Psoas muscle (tissue), 8 donors: ENCODE results near the gene TNNI3K. TPM values are rescaled to one million over a fixed set of nuclear protein-coding genes. Genes with fewer than 3 reads are reported as not detected.

Source experiments
- ATAC-seq, 4 donors: fragments of 200-7000 bp; cut with Tn5 transposase; one replicate each; pipeline ENCODE4 v1.9.1; 2020; ENCODE audit warnings: moderate library complexity in 3 of 4, mild to moderate bottlenecking in 2 of 4
- DNase-seq, 2 donors: peaks; one replicate each; pipeline ENCODE4 v3.0.0-alpha.2; 2020
- H3K27ac ChIP-seq: fragments of 200-600 bp; one replicate; pipeline ENCODE4 v1.8.0; 2022
- H3K27me3 ChIP-seq, 3 donors: fragments of 200-600 bp in 1 of 3; one replicate each; pipeline versions ENCODE4 v1.6.1 to v1.8.0; 2013 to 2022; ENCODE audit warnings: low read length in 2 of 3, mild to moderate bottlenecking in 2 of 3, moderate library complexity in 1 of 3; ENCODE audit not compliant: insufficient read depth in 3 of 3
- H3K36me3 ChIP-seq, 2 donors: fragments of 200-600 bp in 1 of 2; one replicate each; pipeline versions ENCODE4 v1.6.1 to v1.8.0; 2013 to 2022; ENCODE audit warnings: low read depth in 1 of 2, mild to moderate bottlenecking in 1 of 2, moderate library complexity in 1 of 2; ENCODE audit not compliant: insufficient read depth in 1 of 2
- H3K4me1 ChIP-seq: fragments of 200-600 bp; one replicate; pipeline ENCODE4 v1.8.0; 2022
- H3K4me3 ChIP-seq: fragments of 200-600 bp; one replicate; pipeline ENCODE4 v1.8.0; 2022; ENCODE audit warnings: mild to moderate bottlenecking
- H3K9me3 ChIP-seq: fragments of 200-600 bp; one replicate; pipeline ENCODE4 v1.8.0; 2022
- CTCF ChIP-seq: fragments of 200-600 bp; IDR thresholded peaks from one replicate; pipeline ENCODE4 v1.8.0; 2022; ENCODE audit warnings: antibody characterized with exemption
- WGBS, 3 donors: extraction: QIAGEN DNeasy Blood & Tissue Kit; methylation state at CpG; one replicate each; pipeline versions ENCODE4 v1.1.6 to v1.1.7; 2013; 5-methylcytosine and 5-hydroxymethylcytosine counted together
- intact Hi-C, 2 donors: fragments of 100-400 bp; cut with DNase I; formaldehyde crosslinking; loops; one replicate each; pipeline versions ENCODE4 v1.11.0 to v1.14.2; 2022
- polyA plus RNA-seq, 3 donors: library from polyadenylated mRNA; stranded (reverse); fragments of 200-250 nt; gene quantifications; one replicate each; pipeline ENCODE4 v1.2.3, GENCODE V29; 2013
- total RNA-seq, 4 donors: library from RNA; stranded (reverse); fragmentation: NEBNext Ultra II Directional in 2 of 4; extraction: Animal tissue kit (Norgen Biotek cat#: 25700) in 2 of 4; gene quantifications; one replicate each; pipeline versions ENCODE4 v1.2.1 to v1.2.4, GENCODE V29; 2021 to 2023
- donor health status: healthy with polysubstance abuse.
- donor health status: DM: no; HTN: no; CAD: no; lungs with moderate emphysema.
- donor health status: Bipolar disorder and iron deficiency.
- donor health status: healthy.
- donor health status: DM: yes; HTN: yes; CAD: no.
- donor health status: DM: no; HTN: no; CAD: no.
- donor health status: DM: no; HTN: no; CAD: no.
- donor health status: DM: yes; HTN: yes; CAD: no.

TNNI3K gene
- total and polyA plus RNA-seq, 7 donors = 0.12 to 2.4 (median 1.2) TPM

DNA sequence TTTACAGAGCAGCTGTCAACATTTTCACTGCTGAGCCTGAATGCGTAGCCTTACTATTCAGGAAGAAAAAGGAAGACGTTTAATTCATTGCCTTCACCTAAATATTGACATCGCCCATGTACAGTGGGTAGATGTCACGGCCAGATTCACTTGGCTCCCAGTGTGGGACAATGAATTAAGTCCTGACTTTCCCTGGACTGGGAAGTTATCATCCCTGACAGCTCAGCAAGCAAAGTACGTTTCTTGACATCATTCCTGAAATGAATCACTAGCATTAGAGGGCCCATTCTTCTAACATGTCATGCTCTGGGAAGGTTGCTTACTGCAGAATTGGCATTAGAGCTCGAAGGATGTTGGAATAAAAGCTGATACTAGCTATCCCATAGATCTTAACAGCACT is 239.4 kb downstream of the TNNI3K start:
- DNase-seq (no peak), ATAC-seq (no peak)
- WGBS, 3 donors = 72 to 77% (median 73%) methylated on average over 6 of the region's 6 CpGs
- Histone ChIP-seq H3K27ac (no peak overlapping the region), H3K4me3 (no peak overlapping the region), H3K36me3 (no peaks in the 10 kb centered on the region), H3K4me1 (no peaks in the 10 kb centered on the region), H3K27me3 (no peaks in the 10 kb centered on the region), H3K9me3 (no peaks in the 10 kb centered on the region)
- no peak for TF ChIP-seq CTCF
- intact Hi-C loops = no loop called here

DNA sequence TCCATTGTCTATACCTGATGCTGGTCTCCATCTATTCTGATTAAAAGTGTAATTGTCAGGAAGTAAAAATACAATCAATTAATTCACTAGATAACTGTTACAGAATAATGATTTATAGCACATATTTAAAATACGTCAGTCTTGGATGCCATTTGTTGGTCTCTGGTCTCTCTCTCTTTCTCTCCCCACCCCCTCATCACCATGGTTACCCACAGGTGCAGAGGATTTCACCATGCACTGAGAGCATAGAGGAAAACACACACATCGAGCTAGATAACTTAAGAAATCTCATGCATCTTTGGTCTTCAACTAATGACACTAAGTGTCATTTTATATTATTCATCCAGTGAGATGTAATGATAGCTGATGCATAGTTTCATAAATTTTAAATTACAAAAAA is 243.8 kb downstream of the TNNI3K start:
- WGBS, 3 donors = 52 to 77% (median 62%) methylated on average over 2 of the region's 2 CpGs
- ATAC-seq (no peak), DNase-seq (no peak)
- Histone ChIP-seq H3K36me3 (no peaks in the 10 kb centered on the region), H3K27ac (no peak overlapping the region), H3K4me1 (no peaks in the 10 kb centered on the region), H3K9me3 (no peaks in the 10 kb centered on the region), H3K4me3 (no peak overlapping the region), H3K27me3 (no peaks in the 10 kb centered on the region)
- intact Hi-C loops = no loop called here
- TF ChIP-seq CTCF = no peak

DNA sequence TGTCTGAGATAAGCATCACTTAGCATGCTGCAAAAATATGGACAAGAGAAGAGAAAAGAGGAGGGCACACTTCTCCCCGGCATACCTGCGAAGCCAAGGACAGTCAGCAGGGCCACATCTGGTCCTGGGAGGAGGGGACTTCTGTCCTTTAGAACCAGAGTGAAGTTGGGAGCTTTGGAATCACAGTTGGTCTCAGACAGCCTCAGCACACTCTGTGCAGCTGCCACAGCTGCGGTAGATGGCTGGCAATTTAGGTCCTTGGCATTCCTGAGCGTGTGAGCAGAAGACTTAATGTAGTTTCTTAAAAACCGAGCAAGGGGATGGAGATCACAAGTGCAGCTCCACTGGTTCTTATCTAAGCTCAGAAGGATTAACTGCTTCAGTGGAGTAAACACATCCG is 244.9 kb downstream of the TNNI3K start:
- no peaks in the 10 kb centered on the region for H3K27me3 ChIP-seq
- H3K27ac ChIP-seq = no peak overlapping the region
- no peak for DNase-seq
- 34 to 50% (median 46%) methylated on average over 6 of the region's 6 CpGs for WGBS, 3 donors
- no peak for TF ChIP-seq CTCF
- H3K9me3 ChIP-seq = no peaks in the 10 kb centered on the region
- no peak overlapping the region for H3K4me3 ChIP-seq
- no peaks in the 10 kb centered on the region for H3K36me3 ChIP-seq
- intact Hi-C loops = no loop called here
- ATAC-seq = no peak
- H3K4me1 ChIP-seq = no peaks in the 10 kb centered on the region

GRCh38 chr1:74481607-74482006 is 246.4 kb downstream of the TNNI3K start:
- no peak for TF ChIP-seq CTCF
- no peak overlapping the region for H3K4me3 ChIP-seq
- H3K36me3 ChIP-seq = no peaks in the 10 kb centered on the region
- no peak for ATAC-seq
- no peaks in the 10 kb centered on the region for H3K27me3 ChIP-seq
- no peak overlapping the region for H3K27ac ChIP-seq
- H3K9me3 ChIP-seq = no peaks in the 10 kb centered on the region
- no peak for DNase-seq
- intact Hi-C loops = no loop called here
- 71 to 79% (median 74%) methylated on average over 3 of the region's 3 CpGs for WGBS, 3 donors
- no peaks in the 10 kb centered on the region for H3K4me1 ChIP-seq

GRCh38 chr1:74485622-74486021 is 250.4 kb downstream of the TNNI3K start:
- H3K36me3 ChIP-seq = no peaks in the 10 kb centered on the region
- H3K27me3 ChIP-seq = no peaks in the 10 kb centered on the region
- no peaks in the 10 kb centered on the region for H3K4me1 ChIP-seq
- peak in 1 of 4 donors; percentile 44 for ATAC-seq
- H3K4me3 ChIP-seq = no peak overlapping the region
- H3K27ac ChIP-seq = no peak overlapping the region
- intact Hi-C loops = no loop called here
- no peak for TF ChIP-seq CTCF
- no peak for DNase-seq
- WGBS, 3 donors = 68 to 74% (median 72%) methylated on average over 3 of the region's 3 CpGs
- H3K9me3 ChIP-seq = no peaks in the 10 kb centered on the region
